ENCODE measurements around the gene PCDHGA12. TPM values are rescaled to one million over a fixed set of nuclear protein-coding genes. Genes with fewer than 3 reads are reported as not detected.
"Not testable (repeated sequence)": the region's sequence is repeated elsewhere in the genome, so short reads cannot be mapped to it uniquely, and the experiment has no call there.

The PCDHGA12 gene
- total and polyA plus RNA-seq, 12 donors = 1.6 to 9.2 (median 5.9) TPM

DNA sequence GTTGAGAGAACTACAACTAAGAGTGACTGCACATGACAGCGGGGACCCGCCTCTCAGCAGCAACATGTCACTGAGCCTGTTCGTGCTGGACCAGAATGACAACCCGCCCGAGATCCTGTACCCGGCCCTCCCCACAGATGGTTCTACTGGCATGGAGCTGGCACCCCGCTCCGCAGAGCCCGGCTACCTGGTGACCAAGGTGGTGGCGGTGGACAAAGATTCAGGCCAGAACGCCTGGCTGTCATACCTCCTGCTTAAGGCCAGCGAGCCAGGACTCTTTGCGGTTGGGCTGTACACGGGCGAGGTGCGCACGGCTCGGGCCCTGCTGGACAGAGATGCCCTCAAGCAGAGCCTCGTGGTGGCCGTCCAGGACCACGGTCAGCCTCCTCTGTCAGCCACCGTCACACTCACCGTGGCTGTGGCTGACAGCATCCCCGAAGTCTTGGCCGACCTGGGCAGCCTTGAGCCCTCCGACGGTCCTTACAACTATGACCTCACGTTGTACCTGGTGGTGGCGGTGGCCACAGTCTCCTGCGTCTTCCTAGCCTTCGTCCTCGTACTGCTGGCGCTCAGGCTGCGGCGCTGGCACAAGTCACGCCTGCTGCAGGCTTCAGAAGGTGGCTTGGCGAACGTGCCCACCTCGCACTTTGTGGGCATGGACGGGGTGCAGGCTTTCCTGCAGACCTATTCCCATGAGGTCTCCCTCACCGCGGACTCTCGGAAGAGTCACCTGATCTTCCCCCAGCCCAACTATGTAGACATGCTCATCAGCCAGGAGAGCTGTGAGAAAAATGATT, 45.6 kb upstream of the PCDHGA12 start:
- ATAC-seq (peak in 1 of 8 donors; percentile 17), DNase-seq (no peak)
- peaks cover 0 to 6% (median 0%) of the 10 kb centered on the region in 9 donors for H3K4me1 ChIP-seq
- H3K27me3 ChIP-seq = peaks cover 0 to 54% (median 0%) of the 10 kb centered on the region in 7 donors
- H3K9me3 ChIP-seq = peaks cover 0 to 97% (median 53%) of the 10 kb centered on the region in 11 donors
- H3K36me3 ChIP-seq = peaks cover 0 to 27% (median 0%) of the 10 kb centered on the region in 9 donors
- intact Hi-C loops (cut with DNase I) = no loop called here
- H3K27ac ChIP-seq = no peak overlapping the region
- no peak overlapping the region for H3K4me3 ChIP-seq
- no peak for TF ChIP-seq CTCF (IDR thresholded peaks at IDR 0.05)
- 49 to 58% methylated on average over 43 of the region's 43 CpGs for WGBS, 2 donors

DNA sequence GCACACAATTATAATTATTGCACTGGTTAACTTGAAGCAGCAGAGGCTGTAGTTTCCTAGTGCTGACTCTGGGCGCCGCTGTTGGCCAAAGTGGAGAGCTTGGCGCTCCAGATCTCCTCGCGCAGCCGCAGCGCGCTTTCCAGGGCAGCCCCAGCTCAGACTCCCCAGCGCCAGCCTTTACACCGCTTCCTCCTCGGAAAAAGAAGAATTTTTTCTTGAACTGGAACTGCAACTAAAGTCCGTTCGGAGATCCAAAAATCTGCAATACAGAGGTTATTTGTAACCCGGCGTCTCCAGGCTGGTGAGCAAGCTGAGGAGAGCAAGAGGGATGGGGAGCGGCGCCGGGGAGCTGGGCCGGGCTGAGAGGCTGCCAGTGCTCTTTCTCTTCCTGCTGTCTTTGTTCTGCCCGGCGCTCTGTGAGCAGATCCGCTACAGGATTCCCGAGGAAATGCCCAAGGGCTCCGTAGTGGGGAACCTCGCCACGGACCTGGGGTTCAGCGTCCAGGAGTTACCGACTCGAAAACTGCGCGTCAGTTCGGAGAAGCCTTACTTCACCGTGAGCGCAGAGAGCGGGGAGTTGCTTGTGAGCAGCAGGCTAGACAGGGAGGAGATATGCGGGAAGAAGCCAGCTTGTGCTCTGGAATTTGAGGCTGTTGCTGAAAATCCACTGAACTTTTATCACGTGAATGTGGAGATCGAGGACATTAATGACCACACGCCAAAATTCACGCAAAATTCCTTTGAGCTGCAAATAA, 42.6 kb upstream of the PCDHGA12 start, which contains the start of gene PCDHGB4:
Gene PCDHGB4, plus strand, starts transcription at position 142 of the 755 bp plus-strand sequence. Its CDS starts 187 bp downstream, at position 329.
- peak; percentile 14 to 64 (median 53) for TF ChIP-seq CTCF (IDR thresholded peaks at IDR 0.05)
- Histone ChIP-seq H3K36me3 (peaks cover 0 to 28% (median 0%) of the 10 kb centered on the region in 9 donors), H3K27me3 (peaks cover 0 to 50% (median 0%) of the 10 kb centered on the region in 7 donors), H3K4me1 (peaks cover 0 to 14% (median 0%) of the 10 kb centered on the region in 9 donors), H3K4me3 (peak within 1 kb of the TSS in 7 of 10 donors; percentile 4 to 42 (median 34)), H3K9me3 (peaks cover 0 to 97% (median 57%) of the 10 kb centered on the region in 11 donors)
- intact Hi-C loops (cut with DNase I); H3K27ac ChIP-seq; DNase-seq: not testable (repeated sequence)
- WGBS, 2 donors = 16 to 18% methylated on average over 19 to 20 of the region's 40 CpGs
- ATAC-seq = peak; percentile 79 to 92 (median 85)

GRCh38 chr5:141388661-141389060, 41.6 kb upstream of the PCDHGA12 start:
- H3K4me3 ChIP-seq = no peak overlapping the region
- intact Hi-C loops (cut with DNase I) = no loop called here

More at GRCh38 chr5:141388661-141389060, 41.6 kb upstream of the PCDHGA12 start:
- Histone ChIP-seq H3K9me3 (peaks cover 0 to 97% (median 62%) of the 10 kb centered on the region in 11 donors), H3K27ac (no peak overlapping the region), H3K36me3 (peaks cover 0 to 28% (median 3%) of the 10 kb centered on the region in 9 donors), H3K27me3 (peaks cover 0 to 50% (median 0%) of the 10 kb centered on the region in 7 donors), H3K4me1 (peaks cover 0 to 14% (median 0%) of the 10 kb centered on the region in 9 donors)
- ATAC-seq (no peak), DNase-seq (no peak)
- 56 to 58% methylated on average over 10 of the region's 10 CpGs for WGBS, 2 donors
- no peak for TF ChIP-seq CTCF (IDR thresholded peaks at IDR 0.05)

Measured in heart right ventricle (tissue), 16 donors.